UCSD-AML1 (cell line): Measurements from ENCODE around the gene BCR.
"Not testable (repeated sequence)": the region's sequence is repeated elsewhere in the genome, so short reads cannot be mapped to it uniquely, and the experiment has no call there.

Experiments used
- DNase-seq: peaks from one replicate; lab custom pipeline; 2025; ENCODE audit not compliant: unreplicated experiment; lab: John Stamatoyannopoulos, UW

The BCR gene

GRCh38 chr22:23309261-23309660 is 129.0 kb downstream of the BCR start:
- DNase-seq: not testable (repeated sequence)

- not testable (repeated sequence) for DNase-seq
These were observed 130.3 kb downstream of the BCR start for GRCh38 chr22:23310443-23311097.

- DNase-seq: not testable (repeated sequence)
These were observed 131.5 kb downstream of the BCR start for GRCh38 chr22:23311635-23312420.

DNA sequence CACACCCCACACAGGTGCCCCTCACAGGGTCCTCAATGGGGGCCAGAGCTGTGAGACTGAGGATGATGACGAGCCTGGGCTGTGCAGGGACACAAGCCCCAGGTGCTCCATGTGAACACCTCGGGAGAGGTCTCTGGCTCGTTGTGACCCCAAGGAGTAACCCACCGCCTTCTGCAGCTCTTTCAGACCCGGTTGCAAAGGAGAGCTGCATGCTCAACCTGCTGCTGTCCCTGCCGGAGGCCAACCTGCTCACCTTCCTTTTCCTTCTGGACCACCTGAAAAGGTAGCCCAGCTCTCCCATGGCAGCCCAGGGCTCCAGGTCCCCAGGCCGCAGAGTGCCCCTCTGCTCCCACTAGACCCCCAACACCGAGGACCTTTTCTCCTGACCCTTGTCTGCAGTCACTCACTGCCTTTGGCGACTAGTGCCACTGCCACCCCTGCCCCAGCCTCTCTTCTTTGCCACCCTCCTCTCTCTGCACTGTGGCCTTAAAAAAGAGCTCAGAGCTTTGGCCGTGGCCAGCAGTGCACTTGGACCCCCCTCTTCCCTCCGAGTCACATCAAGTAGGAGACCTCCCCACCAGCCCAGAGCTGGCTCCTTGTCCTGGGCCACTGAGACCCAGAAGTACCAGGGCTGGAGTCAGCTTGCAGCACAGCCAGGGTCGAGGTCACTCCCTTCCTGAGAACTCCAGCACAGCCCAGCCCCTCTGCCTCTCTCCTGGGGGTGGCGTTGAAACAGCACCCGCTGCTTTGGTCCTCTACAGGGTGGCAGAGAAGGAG is 133.7 kb downstream of the BCR start:
- DNase-seq: no peak

- peak; percentile 47 for DNase-seq
These were observed 135.1 kb downstream of the BCR start for GRCh38 chr22:23315341-23315917.

GRCh38 chr22:23316596-23316995 is 136.3 kb downstream of the BCR start:
- not testable (repeated sequence) for DNase-seq

GRCh38 chr22:23318316-23318715 is 138.0 kb downstream of the BCR start:
- DNase-seq: not testable (repeated sequence)

DNA sequence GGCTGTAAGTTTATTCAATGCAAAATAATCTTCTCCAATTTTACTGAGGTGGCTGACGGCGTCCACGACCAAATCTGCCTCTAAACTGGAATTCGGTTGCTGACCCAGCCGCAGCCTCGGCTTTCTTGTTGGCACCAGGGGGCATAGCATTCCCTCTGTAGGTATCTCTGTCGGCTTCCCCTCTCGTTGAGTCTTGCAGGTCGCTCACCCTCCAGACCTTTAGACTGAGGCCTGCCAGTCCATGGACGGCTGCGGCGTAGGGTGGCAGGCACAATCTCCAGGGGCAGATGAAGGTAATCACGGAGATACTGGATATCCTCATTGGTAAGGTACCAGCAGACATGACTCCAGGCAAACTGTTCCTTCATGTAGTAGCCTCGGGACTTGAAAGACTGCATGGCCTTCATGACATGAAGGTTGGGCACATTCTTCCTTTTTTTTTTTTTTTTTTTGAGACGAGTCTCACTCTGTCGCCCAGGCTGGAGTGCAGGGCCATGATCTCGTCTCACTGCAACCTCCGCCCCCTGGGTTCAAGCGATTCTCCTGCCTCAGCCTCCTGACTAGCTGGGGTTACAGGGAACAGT is 142.3 kb downstream of the BCR start:
- DNase-seq: not testable (repeated sequence)

DNA sequence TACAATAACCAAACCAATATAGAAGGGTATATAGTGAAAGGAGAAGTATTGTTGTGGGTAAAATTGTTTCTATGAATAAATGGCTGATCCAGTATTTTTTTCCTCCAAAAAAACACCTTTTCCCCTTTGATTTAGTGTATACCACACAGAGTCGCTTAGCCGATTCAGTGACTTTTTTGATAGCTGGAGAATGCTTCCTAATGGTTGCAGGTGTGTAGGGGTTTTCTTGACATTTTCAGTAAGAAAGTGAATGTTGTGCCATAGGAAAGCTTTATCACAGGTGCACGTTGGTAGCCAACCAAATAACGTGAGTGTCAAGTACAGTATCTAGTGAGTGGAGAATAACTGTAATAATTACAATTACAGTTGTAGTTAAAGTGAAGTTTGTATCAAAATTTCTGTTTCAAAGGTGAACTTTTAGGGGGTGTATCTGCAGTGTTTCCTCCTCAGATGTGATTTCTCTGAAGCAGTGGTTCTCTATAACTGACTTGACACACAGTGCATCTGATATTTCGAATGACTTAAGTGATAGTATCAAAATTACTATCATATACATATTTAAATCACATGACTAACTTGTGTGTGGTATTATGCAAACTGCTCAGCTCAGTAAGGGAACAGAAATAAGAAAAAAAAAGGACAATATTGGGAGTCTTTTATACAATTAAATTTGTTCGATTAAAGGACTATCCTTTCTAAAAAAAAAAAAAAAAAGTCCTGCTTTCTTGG is 143.8 kb downstream of the BCR start:
- not testable (repeated sequence) for DNase-seq

- DNase-seq: no peak
These were observed 144.9 kb downstream of the BCR start for GRCh38 chr22:23325183-23325582.

GRCh38 chr22:23333822-23334221 is 153.5 kb downstream of the BCR start:
- DNase-seq: not testable (repeated sequence)

GRCh38 chr22:23337672-23338071 is 157.4 kb downstream of the BCR start:
- DNase-seq: not testable (repeated sequence)

DNA sequence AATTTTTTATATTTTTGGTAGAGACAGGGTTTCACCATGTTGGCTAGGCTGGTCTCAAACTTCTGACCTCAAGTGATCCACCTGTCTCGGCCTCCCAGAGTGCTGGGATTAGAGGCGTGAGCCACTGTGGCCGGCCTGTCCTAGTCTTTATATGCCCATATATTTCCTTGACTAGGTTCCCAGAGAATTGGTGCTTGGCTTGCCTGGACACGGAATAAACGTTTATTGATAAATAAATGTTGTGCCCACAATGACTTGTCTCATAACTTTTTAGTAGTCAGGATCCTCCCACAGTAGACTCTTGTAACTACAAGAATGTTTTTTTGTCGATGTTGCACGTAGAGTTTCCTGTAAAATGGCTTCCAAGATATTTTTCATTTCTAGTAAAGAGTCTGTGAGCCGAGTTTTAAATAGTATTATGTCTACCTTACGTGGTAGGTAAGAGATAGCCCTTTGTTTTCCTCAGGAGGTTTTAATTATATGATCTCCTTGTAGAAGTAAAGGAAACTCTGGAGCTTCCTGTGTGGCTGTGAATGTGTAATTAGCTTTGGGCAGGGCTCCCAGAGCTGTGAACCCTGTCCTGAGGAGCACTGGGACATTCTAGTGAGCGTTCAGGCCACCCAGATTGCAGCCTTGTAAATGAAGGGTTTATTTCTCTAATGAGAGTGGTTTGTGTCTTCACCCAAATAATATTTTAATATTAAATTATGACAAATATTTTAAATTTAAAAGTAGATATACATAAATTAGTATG is 161.8 kb downstream of the BCR start:
- not testable (repeated sequence) for DNase-seq

GRCh38 chr22:23351321-23351720 is 171.0 kb downstream of the BCR start:
- DNase-seq: no peak

- DNase-seq: no peak
These were observed 172.7 kb downstream of the BCR start for GRCh38 chr22:23353004-23353403.

- no peak for DNase-seq
These were observed 173.4 kb downstream of the BCR start for GRCh38 chr22:23353696-23354095.

GRCh38 chr22:23356094-23356493 is 175.8 kb downstream of the BCR start:
- DNase-seq: no peak

GRCh38 chr22:23357053-23357452 is 176.7 kb downstream of the BCR start:
- no peak for DNase-seq

DNA sequence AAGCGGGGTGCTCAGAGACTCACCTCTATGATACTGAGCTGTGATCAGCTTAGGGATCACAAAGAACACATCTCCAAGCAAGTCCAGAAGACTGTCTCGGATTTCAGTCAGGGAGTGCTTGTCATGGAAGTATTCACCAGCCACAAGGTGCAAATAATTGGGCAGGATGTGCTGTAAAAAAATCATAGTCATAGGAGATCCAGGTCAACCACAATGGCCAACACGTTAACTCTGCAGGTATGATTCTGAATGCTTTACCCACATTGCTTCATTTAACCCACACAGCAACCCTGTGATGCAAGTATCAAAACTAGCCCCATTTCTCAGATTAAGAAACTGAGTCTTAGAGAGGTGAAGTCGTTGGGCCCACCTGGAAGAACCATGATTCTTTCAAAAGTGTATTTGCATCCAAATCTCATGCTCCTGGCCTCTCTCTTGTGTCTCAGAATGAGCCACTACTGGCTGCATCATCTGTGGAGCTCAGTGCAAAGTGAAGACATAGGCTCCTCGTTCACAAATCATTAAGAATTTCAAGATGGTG is 179.3 kb downstream of the BCR start:
- no peak for DNase-seq
